ENCODE data around the gene RWDD2A. TPM values are rescaled to one million over a fixed set of nuclear protein-coding genes. Genes with fewer than 3 reads are reported as not detected.

The RWDD2A gene
- total RNA-seq, 4 donors from 2014 or later, result 0.95 to 3.5 (median 1.6) TPM

- no peaks in the 10 kb centered on the region for H3K27me3 ChIP-seq
- 26% methylated on average over 1 of the region's 1 CpG for WGBS
Measured at GRCh38 chr6:83231146-83231545, 38.0 kb downstream of the RWDD2A start.

GRCh38 chr6:83247471-83247870 is 54.3 kb downstream of the RWDD2A start:
- Histone ChIP-seq H3K27me3 (no peaks in the 10 kb centered on the region), H3K9me3 (no peaks in the 10 kb centered on the region), H3K27ac (no peak overlapping the region), H3K36me3 (no peaks in the 10 kb centered on the region), H3K4me1 (no peaks in the 10 kb centered on the region), H3K4me3 (no peak overlapping the region)
- no peak for TF ChIP-seq EP300 (IDR thresholded peaks at IDR 0.05)
- no peak for DNase-seq (ENCODE audit: low spot score in 2 of 2)
- WGBS, result 81% methylated on average over 3 of the region's 3 CpGs

More at GRCh38 chr6:83231146-83231545, 38.0 kb downstream of the RWDD2A start:
- H3K27ac ChIP-seq, result no peak overlapping the region
- no peaks in the 10 kb centered on the region for H3K36me3 ChIP-seq
- no peak for DNase-seq (ENCODE audit: low spot score in 2 of 2)
- no peak overlapping the region for H3K4me3 ChIP-seq
- no peaks in the 10 kb centered on the region for H3K9me3 ChIP-seq
- TF ChIP-seq EP300 (IDR thresholded peaks at IDR 0.05) (no peak), POLR2A (IDR thresholded peaks at IDR 0.05) (no peak), CTCF (IDR thresholded peaks at IDR 0.05) (no peak), POLR2AphosphoS5 (IDR thresholded peaks at IDR 0.05) (no peak)
- H3K4me1 ChIP-seq, result no peaks in the 10 kb centered on the region

Other genes starting within 250 kb of the RWDD2A start
- gene UBE3D, start 127.5 kb upstream of the RWDD2A start, total RNA-seq, result 10 to 100 TPM in 1 of 4 donors, 1 to 10 TPM in 3; 7.2 to 11.7 (median 7.5) TPM
- gene DOP1A, start 125.7 kb upstream of the RWDD2A start, total RNA-seq, result 100 to 1,000 TPM in 1 of 4 donors, 10 to 100 TPM in 3; 44.8 to 118 (median 53.5) TPM
- gene PGM3, start 92 bp upstream of the RWDD2A start, total RNA-seq, result 10 to 100 TPM in 3 of 4 donors, 1 to 10 TPM in 1; 9.6 to 18.6 (median 13.8) TPM
- gene ME1, start 237.7 kb downstream of the RWDD2A start, total RNA-seq, result 10 to 100 TPM; 12.8 to 40.5 (median 28.4) TPM

Data from suprapubic skin (tissue), 4 donors.